ENCODE data around the gene DNAJC3.

Gene DNAJC3

GRCh38 chr13:95834134-95834765 is 157.3 kb downstream of the DNAJC3 start:
- Histone ChIP-seq H3K36me3 (no peaks in the 10 kb centered on the region), H3K9me3 (no peaks in the 10 kb centered on the region), H3K4me3 (ENCODE audit: low read depth in 1 of 2, low read length in 1 of 2) (no peak overlapping the region), H3K27ac (no peak overlapping the region), H3K27me3 (no peaks in the 10 kb centered on the region), H3K4me1 (ENCODE audit: control insufficient read depth in 1 of 2, insufficient read depth in 1 of 2, low read depth in 1 of 2, low read length in 1 of 2) (no peaks in the 10 kb centered on the region)
- peak; percentile 95 for TF ChIP-seq CTCF (IDR thresholded peaks at IDR 0.05)

- Histone ChIP-seq H3K9me3 (no peaks in the 10 kb centered on the region), H3K4me1 (ENCODE audit: control insufficient read depth in 1 of 2, insufficient read depth in 1 of 2, low read depth in 1 of 2, low read length in 1 of 2) (no peaks in the 10 kb centered on the region), H3K4me3 (ENCODE audit: low read depth in 1 of 2, low read length in 1 of 2) (no peak overlapping the region), H3K27ac (no peak overlapping the region), H3K27me3 (no peaks in the 10 kb centered on the region), H3K36me3 (no peaks in the 10 kb centered on the region)
- TF ChIP-seq CTCF (IDR thresholded peaks at IDR 0.05): no peak
Observed at GRCh38 chr13:95841894-95842293, 165.0 kb downstream of the DNAJC3 start.

GRCh38 chr13:95842898-95843297 is 166.0 kb downstream of the DNAJC3 start:
- Histone ChIP-seq H3K27me3 (no peaks in the 10 kb centered on the region), H3K9me3 (no peaks in the 10 kb centered on the region), H3K27ac (no peak overlapping the region), H3K36me3 (no peaks in the 10 kb centered on the region), H3K4me3 (ENCODE audit: low read depth in 1 of 2, low read length in 1 of 2) (no peak overlapping the region), H3K4me1 (ENCODE audit: control insufficient read depth in 1 of 2, insufficient read depth in 1 of 2, low read depth in 1 of 2, low read length in 1 of 2) (no peaks in the 10 kb centered on the region)
- no peak for TF ChIP-seq CTCF (IDR thresholded peaks at IDR 0.05)
